HG03097 (cell line): ENCODE results near the gene CTSA.
"Not testable (repeated sequence)": the region's sequence is repeated elsewhere in the genome, so short reads cannot be mapped to it uniquely, and the experiment has no call there.

Source experiments
- ATAC-seq: cut with Tn5 transposase; IDR thresholded peaks from one replicate; pipeline ENCODE4 v1.9.1; 2021; ENCODE audit not compliant: unreplicated experiment, low FRiP score

The CTSA gene

DNA sequence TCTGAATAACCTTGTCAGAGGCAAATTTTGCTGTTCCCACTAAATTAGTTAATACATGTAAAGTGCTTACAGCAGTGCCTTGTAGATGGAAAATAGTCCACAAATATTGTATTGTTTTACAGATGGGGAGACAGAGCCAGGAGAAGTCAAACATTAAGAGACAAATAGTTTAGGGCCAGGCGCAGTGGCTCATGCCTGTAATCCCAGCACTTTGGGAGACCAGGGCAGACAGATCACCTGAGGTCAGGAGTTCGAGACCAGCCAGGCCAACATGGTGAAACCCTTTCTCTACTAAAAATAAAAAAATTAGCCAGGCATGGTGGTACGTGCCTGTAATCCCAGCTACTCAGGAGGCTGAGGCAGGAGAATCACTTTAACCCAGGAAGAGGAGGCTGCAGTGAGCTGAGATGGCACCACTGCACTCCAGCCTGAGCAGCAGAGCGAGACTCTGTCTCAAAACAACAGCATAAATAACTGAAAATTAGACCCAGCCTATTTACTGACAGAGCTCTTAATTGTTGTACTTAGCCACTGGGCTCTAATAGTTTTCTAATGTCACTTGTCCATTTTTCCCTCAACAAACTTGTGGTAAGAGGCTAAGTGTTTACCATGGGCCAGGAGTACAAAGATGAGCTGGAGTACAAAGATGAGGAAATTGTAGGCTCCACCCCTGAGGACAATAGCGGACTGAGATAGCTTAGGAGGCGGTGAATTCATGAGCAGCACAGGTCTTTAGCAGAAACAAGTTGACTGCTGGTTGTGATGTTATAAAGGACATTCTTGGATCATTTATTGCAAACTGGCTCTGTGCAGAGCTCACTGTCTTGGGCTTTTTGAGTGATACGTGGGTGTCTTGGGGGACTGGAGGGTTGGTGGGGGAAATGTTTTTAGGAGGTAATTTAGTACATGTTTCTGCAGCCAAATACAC lies 27.3 kb upstream of the CTSA start:
- ATAC-seq: no peak

DNA sequence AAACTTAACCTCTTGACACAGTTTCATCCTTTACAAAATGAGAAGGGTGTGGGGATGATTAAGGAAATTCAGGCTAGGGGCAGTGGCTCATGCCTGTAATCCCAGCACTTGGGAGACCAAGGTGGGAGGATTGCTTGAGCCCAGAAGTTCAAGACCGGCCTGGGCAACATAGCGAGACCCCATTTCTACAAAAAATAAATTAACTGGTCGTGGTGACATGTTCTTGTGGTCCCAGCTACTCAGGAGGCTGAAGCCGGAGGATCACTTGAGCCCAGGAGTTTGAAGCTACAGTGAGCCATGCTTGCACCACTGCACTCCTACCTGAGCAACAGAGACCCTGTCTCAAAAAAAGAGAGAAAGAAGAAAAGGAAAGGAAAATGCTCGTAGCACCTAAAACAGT lies 24.7 kb upstream of the CTSA start:
- no peak for ATAC-seq

DNA sequence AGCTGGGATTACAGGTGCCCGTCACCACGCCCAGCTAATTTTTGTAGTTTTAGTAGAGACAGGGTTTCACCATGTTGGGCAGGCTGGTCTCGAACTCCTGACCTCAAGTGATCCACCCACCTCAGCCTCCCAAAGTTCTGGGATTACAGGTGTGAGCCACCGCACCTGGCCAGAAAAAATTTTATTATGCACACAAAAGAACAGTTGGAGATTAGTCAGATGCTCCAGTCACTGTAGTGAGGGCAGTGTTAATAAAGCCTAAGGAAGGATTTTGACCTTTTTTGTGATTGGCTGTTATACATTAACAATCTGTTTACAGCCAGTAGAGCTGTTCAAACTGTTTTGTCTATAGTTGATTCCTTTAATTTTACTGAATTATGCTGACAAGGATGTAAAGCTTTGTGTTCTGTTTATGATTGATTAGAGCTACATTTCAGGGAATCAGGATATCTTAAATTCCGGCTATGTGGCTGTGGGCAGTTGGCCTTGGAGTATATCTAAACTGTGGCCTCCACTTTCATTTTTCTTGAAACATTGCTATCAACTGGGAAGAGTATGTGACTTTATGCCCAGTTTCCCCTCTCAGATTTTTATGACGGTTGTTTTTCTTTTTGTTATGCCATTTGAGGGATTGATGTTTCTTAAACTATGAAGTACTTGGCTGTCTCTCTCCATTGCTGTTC lies 23.9 kb upstream of the CTSA start:
- no peak for ATAC-seq

DNA sequence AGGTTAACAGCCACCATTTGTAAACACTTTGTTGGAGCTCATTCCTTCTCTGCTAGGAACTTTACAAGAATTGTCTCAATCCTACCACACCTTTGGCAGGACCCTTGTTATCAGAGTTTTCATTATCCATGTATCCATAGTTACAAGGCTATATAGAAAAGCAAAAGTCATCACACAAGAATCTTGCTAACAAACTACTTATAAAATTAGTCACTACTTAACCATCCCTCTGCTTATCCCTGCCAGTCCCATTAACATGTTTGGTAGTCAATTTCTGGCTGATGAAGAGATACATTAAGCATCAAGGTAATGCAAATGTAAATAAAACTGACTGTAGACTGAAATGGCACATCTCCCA lies 23.3 kb upstream of the CTSA start:
- ATAC-seq: no peak

DNA sequence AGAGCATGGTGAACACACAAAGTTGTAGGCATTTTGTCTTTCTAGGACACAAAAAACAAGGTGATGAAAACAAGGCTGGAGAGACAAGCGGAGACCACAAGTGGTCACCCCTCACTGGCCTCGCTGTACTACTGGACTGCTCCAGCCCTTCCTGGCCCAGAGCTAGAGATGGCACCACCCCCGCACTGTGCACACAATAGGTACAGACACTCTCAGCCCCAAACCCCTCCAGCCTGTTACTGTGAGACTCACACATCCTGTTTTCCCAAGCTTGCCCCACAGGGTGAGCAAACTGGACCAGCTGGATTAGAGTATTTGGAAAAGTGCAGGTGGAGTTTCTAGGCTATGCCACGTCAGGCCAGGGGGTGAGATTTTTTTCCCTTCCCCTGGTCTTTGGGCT lies 18.5 kb upstream of the CTSA start:
- no peak for ATAC-seq

DNA sequence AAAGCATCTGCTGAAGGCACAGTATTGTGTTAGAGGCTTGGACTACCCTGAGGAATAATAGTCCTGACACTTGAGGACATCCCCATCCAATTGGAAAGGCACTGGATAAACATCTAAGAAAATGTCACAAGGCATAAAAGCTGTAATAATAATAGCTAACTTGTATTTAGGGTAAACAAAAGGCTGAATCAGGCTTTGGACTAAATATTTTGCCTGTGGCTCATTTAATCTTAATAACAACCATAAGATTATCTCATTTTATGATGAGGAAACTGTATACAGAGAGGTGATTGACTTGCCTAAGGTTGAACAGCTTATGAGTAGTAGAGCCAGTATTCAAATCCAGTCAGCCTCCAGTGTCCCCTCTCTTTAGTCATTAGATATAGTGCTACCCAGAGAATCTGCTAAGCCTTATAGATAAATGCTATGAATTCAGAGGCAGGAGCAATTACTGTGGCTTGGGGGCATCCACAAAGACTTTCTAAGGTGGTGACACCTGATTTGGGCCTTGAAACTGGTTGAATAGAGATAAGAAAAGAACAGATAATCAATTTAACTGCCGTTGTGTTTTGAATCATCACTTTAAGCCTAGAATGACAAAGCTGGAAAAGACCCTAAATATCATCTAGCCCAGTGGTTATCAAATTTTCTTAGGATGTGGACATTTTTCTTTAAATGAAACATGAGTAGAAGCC lies 17.6 kb upstream of the CTSA start:
- no peak for ATAC-seq

DNA sequence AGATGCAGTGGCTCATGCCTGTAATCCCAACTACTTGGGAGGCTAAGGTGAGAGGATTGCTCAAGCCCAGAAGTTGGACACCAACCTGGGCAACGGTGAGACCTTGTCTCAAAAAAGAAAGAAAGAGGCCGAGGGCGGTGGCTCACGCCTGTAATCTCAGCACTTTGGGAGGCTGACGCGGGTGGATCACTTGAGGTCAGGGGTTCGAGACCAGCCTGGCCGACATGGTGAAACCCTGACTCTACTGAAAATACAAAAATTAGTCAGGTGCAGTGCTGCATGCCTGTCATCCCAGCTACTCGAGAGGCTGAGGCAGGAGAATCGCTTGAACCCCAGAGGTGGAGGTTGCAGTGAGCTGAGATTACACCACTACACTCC lies 17.0 kb upstream of the CTSA start:
- not testable (repeated sequence) for ATAC-seq

DNA sequence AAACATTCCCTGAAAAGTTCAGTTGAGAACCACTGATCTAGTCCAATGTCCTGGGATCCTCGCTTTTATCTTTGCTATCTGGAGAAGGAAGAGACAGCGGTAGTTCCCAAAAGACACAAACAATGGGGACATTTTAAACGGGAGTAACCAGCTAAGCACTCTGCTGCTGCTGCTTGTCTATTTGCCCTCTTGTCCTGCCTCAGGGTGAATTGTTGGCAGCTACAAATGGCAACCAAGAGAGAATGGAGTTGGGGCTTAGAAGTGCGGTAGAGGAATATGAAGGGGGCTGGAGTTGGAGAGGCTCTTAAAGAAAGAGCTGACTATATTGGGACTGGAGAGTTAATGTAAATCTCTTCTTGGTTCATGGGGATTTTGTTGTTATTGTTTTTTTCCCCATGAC lies 16.6 kb upstream of the CTSA start:
- ATAC-seq: no peak

DNA sequence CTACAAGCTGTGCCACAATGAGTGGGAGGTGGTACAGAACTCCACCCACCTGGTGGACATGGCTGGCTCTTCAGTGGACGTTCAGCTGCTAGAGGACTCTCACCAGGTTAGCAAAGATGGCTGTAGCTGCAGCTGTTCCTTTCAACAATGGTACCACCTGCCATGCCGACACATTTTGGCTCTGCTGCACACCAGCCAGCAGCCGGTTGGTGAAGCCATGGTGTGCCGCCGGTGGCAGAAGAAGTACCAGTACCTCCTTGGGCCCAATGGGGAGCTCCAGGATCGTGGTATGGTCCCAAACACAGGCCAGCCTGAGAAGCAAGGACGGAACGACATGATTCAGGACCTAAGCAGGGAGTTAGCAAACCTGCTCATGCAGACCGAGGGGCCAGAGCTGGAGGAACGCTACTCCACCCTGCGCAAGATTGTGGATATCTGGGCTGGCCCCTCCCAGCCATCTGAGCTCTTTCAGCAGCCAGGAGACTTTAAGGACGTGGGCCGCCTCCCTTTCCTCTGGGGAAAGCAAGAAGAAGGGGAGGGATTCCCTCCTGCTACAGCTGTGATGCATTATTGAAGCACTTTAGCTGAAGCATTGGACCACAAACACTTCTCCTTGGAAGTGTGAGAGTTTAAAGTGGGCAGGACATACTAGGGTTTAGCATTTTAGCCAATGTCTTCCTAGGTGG lies 12.9 kb upstream of the CTSA start:
- ATAC-seq: no peak

DNA sequence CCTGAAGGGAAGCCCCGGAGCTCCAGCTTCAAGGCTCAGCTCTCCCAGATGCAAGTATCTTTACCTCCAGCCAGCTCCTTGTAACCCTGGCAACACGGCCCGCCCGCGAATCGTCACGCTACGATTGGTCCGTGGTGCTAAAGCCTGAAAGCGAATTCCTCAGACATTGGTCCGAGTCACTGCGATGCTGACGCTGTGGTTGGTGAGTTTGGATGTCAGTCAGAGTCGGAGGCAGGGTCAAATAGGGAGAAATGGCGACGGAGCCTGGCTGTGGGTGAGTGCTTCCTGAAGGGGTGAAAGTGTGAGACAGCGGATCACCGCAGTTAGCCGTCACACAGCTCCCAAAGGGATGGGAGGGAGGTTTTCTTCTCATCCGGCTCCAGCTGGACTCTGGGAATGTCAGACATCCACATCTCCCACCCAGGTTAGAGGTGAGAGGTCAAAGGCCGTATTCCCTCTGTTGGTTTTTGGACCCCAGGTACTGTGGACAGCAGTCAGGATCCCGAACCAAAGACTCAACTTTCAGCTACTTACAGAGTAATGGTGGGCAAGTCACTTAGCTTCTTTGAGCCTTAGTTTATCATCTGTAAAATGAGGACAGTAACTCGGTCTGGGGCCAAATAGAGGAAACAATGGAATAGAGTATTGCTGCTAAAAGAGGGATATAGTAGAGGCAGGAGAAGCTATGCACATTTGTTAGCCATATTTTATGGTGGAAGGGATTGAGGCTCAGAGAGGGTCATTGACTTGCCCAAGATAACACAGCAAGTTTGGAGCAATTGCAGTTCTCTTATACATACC lies 9.9 kb upstream of the CTSA start, which contains the start of gene ZSWIM1:
ZSWIM1 (plus strand) TSS at position 240 of the 801 bp plus-strand sequence. CDS start 1,366 bp downstream, outside the sequence.
- peak; percentile 93 for ATAC-seq

DNA sequence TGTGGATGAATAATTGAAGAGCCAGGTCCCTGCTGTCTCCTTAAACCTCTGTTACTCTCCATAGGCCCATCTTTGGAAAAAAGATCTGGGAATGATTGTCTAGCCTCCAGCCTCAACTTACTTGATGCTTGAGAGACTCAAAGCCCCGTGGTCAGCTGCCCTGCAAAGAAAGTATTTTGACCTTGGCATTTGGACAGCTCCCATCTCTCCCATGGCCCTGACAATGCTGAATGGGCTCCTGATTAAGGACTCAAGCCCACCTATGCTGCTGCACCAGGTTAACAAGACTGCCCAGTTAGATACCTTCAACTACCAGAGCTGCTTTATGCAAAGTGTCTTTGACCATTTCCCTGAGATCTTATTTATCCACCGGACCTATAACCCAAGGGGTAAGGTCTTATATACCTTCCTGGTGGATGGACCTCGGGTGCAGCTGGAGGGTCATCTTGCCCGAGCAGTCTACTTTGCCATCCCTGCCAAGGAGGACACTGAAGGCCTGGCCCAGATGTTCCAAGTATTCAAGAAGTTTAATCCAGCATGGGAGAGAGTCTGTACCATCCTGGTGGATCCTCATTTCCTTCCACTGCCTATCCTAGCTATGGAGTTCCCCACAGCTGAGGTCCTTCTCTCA lies 8.6 kb upstream of the CTSA start:
- ATAC-seq: no peak

DNA sequence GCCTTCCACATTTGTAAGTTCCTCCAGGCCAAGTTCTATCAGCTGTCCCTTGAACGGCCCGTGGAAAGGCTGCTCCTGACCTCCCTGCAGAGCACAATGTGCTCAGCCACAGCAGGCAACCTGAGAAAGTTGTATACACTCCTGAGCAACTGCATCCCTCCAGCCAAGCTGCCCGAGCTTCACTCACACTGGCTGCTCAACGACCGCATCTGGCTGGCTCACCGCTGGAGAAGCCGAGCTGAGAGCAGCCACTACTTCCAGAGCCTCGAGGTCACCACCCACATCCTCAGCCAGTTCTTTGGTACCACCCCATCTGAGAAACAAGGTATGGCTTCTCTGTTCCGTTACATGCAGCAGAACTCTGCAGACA lies 8.1 kb upstream of the CTSA start:
- ATAC-seq: no peak

DNA sequence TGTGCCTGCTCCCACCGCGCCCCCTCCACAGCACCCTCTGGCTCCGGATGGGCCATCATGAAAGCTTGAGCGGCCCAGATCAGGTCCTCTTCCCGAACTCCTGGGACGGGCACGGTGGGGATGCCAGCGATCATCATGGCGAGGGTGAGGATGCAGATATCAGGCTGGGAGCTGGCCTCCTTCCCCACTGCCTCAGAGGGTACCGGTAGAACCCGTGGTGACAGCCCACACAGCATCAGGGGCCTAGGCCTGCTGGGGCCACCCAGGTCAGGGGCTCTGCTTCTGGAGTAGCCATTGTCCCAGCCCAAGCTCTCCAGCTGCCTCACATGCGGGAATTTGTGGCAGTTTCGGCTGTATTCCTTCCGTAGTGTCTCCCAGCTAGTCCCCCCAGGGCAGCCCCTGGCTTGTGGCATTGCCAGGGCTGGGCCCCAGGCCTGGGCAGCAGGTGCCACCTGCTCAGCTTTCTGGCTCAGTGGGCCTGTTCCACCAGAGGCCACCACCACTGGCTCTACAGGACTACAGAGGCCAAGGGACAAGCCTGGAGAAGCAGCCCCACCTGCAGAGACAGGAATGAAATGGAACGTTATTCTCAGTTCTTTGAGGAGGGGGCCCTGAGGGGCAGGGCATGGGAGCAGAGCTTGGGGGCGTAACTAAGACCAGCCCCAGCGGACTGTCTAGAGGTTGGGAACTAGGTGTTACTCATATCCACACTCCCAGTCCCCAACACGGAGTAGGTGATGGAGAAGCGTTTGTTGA lies 4.4 kb upstream of the CTSA start:
- ATAC-seq: no peak

DNA sequence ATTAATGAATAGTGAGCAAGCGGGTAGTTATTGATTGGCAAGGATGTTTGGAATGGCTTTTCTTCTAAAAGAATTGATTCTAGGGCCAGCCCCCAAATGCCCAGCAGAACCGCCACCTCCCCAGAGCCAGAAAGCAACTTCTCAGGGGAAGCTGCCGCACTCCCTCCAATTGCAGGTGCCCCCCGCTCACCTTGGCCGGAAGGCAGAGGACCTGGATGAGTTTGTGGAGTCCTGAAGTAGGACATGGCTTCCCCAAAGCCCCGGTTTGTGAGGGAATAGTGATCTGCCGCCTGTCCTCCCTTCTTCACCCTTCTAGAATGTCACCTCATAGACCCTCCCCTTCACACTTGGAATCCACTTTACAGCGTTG lies 3.8 kb upstream of the CTSA start, which contains the start of gene SPATA25:
SPATA25 (minus strand) TSS at position 277 of the 370 bp plus-strand sequence; CDS start at position 245, 32 bp downstream.
- ATAC-seq: no peak

DNA sequence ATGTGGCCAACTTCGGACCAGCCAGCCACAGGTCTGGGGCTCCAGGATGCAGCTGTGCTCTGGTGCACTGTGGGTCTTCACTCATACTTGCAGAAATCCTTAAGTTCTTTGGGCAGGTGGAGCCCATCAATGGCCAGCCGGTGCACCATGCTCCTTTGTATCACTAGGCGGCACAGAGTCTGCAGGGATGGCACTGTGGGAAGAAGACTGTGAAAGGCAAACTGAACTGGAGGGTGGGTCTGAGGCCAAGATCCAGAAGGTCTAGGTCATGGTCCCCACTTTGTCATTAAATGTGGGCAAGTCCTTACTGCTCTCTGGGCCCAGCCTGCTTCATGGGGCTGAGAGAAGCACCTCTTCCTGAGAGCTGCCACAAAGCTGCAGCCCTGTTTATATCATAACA lies 2.5 kb upstream of the CTSA start:
- no peak for ATAC-seq

DNA sequence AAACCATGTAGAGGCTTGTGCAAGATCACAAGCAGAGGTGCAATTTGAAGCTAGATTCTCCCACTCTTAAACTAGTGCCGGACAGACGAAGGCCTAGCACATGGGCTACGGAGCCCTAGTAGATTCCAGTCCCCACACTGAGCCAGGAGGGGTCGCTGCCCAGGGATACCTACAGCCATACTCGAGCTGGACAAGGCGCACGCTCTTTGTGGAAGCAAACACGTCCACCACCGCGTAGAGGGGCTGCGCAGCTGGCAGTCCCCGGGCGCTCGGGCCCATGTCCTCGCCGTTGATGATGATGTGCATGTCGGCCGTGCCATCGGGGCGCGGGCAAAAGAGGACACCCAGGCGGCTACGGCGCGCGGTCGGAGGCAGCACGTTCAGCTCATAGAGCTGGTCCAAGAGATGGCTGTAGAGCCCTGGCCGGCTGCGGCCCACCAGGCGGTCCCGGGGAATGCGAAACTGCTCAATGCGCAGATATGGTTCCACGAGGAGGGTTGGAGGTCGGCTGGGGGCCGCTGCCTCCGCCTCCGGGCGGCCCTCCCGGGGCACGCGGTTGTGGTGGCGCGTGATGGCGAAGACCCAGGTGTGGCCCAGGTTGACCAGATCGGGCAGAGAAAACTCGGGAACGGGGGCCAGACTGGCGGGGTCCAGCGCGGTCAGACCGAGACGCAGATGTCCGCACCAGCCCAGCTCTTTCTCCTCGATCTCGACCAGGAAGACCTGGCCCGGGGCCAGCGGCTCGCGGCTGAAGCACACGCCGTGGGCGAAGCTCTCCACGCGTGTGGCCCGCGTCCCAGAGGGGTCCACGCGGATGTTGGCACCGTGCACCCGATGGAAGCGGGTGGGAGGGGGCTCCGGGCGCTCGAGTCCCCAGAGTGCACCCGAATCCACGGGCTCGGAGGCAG lies 804 bp upstream of the CTSA start:
- peak; percentile 13 for ATAC-seq

DNA sequence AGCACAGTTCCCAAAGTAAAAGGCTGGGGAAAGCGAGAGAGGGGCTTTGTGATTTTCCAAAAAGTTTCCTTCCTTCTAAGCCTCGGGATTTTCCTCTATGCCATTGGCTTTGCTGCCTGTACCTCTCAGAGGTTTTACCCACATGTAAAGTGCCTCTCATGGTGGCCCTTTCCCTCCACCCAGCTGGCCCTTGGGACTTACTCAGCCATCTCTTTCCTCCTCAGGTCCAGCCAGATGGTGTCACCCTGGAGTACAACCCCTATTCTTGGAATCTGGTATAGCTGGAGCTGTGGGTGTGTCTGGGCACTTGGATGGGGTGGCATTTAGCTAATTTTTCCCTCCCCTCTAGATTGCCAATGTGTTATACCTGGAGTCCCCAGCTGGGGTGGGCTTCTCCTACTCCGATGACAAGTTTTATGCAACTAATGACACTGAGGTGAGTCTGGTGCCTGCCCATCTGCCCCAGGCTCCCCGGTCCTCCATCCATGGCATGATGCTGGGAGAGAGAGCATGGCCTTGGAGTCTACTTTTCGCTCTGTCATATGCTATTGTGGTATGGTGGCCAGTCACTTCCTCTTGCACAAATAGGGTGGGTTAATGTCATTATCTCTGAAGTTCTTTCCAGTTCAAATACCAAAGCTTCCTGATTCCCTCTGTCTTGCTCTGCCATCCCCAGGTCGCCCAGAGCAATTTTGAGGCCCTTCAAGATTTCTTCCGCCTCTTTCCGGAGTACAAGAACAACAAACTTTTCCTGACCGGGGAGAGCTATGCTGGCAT lies 1.1 kb downstream of the CTSA start:
- no peak for ATAC-seq
